GM19468 (cell line): Measurements from ENCODE around the gene SEC31A.
"Not testable (repeated sequence)": the region's sequence is repeated elsewhere in the genome, so short reads cannot be mapped to it uniquely, and the experiment has no call there.

Experiments used
- ATAC-seq: cut with Tn5 transposase; IDR thresholded peaks from one replicate; pipeline ENCODE4 v1.9.1; 2021; ENCODE audit warnings: mild to moderate bottlenecking, moderate library complexity, moderate number of reproducible peaks; ENCODE audit not compliant: unreplicated experiment; ENCODE audit errors: extremely low read depth

The SEC31A gene

GRCh38 chr4:82842593-82842992, 48.4 kb downstream of the SEC31A start:
- ATAC-seq = no peak

GRCh38 chr4:82839624-82840023, 51.3 kb downstream of the SEC31A start:
- no peak for ATAC-seq

GRCh38 chr4:82833696-82834313, 57.1 kb downstream of the SEC31A start:
- ATAC-seq = no peak

- not testable (repeated sequence) for ATAC-seq
Measured at GRCh38 chr4:82833060-82833459, 57.9 kb downstream of the SEC31A start.

GRCh38 chr4:82825425-82825824, 65.5 kb downstream of the SEC31A start:
- ATAC-seq = no peak

GRCh38 chr4:82823062-82823461, 67.9 kb downstream of the SEC31A start:
- no peak for ATAC-seq

DNA sequence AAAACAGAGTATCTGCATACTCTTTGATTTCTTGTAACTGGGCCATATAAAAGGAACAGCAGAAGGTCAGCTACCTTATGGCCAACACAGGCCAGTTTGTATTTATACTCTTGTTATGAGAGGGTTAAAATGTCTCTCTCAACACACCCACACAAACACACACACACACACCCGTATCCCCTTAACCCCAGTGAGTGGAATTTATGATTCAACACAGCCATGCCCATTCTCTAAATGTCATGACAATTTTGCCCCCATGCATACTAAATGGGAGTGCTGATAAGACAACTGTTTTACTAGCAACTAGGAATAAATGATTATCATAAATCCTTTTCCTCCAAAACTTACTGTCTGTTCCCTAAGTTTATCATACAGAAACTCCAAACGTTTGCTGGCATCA, 70.3 kb downstream of the SEC31A start:
- ATAC-seq = no peak

DNA sequence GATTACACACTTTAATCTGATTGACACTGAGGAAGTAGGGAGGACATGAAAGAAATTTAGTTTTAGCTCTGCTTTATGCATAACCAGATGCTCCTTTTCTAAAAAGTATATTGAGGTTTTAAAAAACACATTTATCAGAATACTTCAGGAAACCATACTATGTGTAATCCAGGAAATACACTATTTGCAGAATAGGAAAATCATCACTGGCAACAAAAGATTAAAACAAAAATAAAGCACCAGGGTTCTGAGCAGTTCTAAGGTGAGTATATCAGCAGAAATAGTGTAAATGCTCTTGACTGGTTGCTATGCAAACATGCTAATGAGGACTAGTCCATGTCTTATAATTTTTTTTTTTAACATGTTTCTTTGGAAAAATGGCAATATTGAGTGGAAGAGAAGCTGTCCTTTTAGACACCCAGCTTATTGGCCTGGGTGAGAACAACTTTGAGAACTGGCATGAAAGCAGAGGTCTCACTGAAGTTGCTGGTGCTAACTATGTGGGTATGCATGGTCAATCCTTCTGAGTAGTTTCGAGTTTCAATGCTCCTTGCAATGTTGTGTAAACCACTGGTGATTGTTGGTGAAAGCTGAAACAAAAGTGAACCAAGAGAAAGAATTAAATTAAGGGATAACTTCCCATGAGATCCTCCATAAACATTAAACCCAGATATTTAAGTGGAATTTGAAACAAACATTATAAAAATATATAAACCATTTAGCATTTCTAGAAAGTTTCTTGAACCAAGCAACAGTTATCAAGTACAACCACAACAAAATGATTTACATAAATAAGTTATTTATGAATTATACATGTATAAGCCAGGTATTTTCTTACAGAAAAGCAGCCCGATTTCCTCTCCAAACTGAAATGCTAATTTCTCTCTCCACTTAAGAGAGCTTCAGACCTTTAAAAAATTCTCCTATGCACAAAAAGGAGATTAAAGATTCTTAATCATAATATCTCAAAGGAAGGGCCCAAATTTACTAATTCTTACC, 72.0 kb downstream of the SEC31A start:
- ATAC-seq = peak; percentile 57

DNA sequence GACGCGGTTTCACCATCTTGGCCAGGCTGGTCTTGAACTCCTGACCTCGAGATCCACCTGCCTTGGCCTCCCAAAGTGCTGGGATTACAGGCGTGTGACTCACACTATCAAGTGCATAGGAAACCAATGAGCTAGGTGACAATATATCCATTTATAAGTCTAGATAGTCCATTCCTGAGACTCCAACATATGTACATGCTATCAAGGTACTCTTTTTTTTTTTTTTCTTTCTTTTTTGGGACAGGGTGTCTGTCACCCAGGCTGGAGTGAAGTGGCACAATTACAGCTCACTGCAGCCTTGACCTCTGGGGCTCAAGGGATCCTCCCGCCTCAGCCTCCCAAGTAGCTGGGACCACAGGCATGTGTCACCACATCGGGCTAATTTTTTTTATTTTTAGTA, 74.1 kb downstream of the SEC31A start:
- not testable (repeated sequence) for ATAC-seq

DNA sequence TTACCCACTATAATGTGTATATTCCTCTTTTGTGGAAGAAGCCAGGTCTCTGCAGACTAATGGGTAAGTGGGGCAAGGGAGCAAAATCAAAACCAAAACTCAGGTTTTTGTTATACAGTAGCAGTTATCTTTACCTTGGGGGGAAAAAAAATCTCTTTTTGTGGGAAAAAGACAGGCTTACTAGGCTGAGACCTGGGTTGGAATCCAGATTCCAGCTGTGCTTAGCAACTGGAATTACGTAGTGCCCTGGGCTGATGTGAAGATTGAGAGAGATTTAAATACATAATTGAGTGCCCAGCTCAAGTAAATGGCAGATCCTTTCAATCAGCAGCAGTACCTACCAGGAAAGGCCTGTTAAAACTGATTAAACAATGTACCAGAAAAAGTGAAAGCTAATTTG, 76.9 kb downstream of the SEC31A start:
- ATAC-seq = no peak

DNA sequence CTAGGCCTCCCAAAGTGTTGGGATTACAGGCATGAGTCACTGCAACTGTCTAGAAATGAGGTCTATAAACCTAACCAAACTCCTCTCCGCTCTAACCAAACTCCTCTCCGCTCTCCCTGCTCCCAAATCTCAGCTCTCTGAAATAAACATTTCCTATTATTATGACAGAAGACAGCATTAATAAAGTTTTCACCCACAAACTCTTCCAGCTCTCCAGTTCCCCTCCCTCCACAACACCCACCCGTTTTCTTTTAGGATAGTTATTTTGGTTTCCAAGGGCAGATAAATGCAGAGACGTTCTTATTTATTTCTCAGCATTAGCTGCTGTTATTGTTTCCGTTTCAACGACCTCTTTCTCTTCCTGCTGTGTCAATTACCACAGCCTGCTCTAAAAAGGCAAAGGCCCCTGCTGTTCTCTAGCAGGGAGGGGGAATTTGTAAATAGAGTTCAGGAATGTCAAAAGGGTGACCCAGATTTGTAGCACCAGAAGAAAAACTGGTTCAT, 79.1 kb downstream of the SEC31A start:
- no peak for ATAC-seq

GRCh38 chr4:82811392-82811791, 79.6 kb downstream of the SEC31A start:
- ATAC-seq = no peak

GRCh38 chr4:82810176-82810575, 80.8 kb downstream of the SEC31A start:
- ATAC-seq = no peak

GRCh38 chr4:82809619-82810018, 81.3 kb downstream of the SEC31A start:
- ATAC-seq = no peak

- no peak for ATAC-seq
Measured at GRCh38 chr4:82803746-82804145, 87.2 kb downstream of the SEC31A start.

- ATAC-seq = no peak
Measured at GRCh38 chr4:82802911-82803310, 88.0 kb downstream of the SEC31A start.

DNA sequence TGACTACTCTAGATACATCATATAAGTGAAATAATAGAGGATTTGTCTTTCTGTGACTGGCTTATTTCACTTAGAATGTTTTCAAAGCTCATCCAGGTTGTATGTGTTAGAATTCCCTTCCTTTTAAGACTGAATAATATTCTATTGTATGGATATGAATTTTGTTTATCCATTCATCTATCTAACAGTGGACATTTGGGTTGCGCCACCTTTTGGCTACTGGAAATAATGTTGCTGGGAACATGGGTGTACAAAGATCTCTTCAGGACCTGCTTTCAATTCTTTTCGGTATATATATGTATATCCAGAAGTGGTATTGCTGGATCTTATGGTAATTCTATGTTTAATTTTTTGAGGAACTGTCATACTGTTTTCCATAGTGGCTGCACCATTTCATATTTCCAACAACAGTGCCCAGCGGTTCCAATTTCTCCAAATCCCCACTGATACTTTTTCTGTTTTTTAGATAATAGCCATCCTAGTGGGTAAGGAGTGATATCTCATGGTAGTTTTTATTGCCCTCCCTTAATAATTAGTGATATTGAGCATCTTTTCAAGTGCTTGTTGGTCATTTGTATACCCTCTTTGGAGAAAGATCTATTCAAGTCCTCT, 88.9 kb downstream of the SEC31A start:
- no peak for ATAC-seq

DNA sequence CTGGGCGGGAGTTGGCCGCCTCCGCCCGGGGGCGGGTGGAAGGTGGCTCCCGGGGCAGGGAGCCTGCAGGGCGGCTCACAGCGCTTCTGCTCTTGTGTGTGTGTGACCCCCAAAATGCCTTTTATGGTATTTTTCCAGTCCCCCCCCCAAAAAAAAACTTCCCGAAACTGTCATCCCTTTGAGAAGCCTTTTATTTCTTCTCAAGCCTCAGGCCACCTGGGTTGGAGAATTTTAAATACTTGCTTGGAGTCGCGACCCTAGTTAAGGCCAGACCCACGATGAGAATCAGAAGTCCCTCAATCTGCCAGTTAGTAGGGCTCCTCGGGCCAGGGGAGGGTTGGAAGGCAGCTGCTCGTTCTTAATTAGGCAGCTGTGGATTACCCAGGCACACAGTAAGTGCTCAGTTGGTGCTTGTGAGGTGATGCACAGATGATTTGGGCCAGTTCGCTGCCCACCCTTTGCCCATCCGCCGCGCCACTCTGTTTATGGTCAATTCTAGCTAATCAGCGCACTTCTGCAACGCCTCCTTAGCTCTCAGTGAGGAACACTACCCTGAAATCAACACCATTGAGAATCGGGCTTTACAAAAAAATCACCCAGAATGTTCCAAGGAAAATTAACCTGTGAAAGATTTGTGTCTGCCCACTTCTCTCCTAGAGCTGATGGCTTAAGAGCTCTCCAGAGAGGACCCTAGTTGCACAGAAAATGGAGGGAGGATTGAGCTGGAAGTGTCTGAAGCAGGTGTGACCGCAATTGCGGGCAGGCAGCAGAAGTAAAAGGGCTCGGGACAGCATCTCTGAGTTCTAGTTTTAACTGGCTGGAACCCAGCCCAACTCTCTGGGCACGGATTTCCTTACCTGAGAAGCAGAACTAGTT, 91.7 kb downstream of the SEC31A start:
- ATAC-seq = no peak

- peak; percentile 88 for ATAC-seq
Measured at GRCh38 chr4:82798168-82799005, 92.6 kb downstream of the SEC31A start, which contains the start of gene SCD5. Gene SCD5, minus strand, starts transcription at chr4:82798796. Its CDS starts 259 bp downstream, at chr4:82798537.
